GM23338 (cell line): Measurements from ENCODE around the gene RAX2. TPM values are rescaled to one million over a fixed set of nuclear protein-coding genes. Genes with fewer than 3 reads are reported as not detected.

ENCODE experiments used
- ATAC-seq: fragments of 200-7000 bp; cut with Tn5 transposase; 3 replicates; pipeline ENCODE4 v1.9.1; 2020
- DNase-seq: peaks from one replicate; pipeline ENCODE4 v3.0.0-alpha.2; 2015; ENCODE audit warnings: low spot score
- H2AFZ ChIP-seq: fragments of 200-600 bp; sonication (generic); 2 replicates; pipeline ENCODE4 v1.8.0; 2016; ENCODE audit warnings: antibody characterized with exemption, mild to moderate bottlenecking, moderate library complexity
- H3F3A ChIP-seq: fragments of 200-600 bp; sonication (generic); replicated peaks from 2 replicates; pipeline ENCODE4 v1.8.0; 2017; ENCODE audit warnings: antibody characterized with exemption, mixed run types, low read depth
- H3K27ac ChIP-seq: fragments of 200-600 bp; sonication (generic); 2 replicates; pipeline ENCODE4 v1.6.1; 2016; ENCODE audit warnings: low read depth
- H3K27me3 ChIP-seq: fragments of 200-600 bp; sonication (generic); 2 replicates; pipeline ENCODE4 v1.8.0; 2016; ENCODE audit warnings: mild to moderate bottlenecking, mixed run types, moderate library complexity; ENCODE audit not compliant: insufficient read depth
- H3K36me3 ChIP-seq: fragments of 200-600 bp; sonication (generic); 2 replicates; pipeline ENCODE4 v1.8.0; 2016; ENCODE audit warnings: mild to moderate bottlenecking; ENCODE audit not compliant: insufficient read depth
- H3K4me1 ChIP-seq: fragments of 200-600 bp; sonication (generic); 2 replicates; pipeline ENCODE4 v1.8.0; 2016; ENCODE audit warnings: mild to moderate bottlenecking, moderate library complexity; ENCODE audit not compliant: insufficient read depth
- H3K4me2 ChIP-seq: fragments of 200-600 bp; sonication (generic); 2 replicates; pipeline ENCODE4 v1.7.1; 2017; ENCODE audit warnings: mixed run types
- H3K4me3 ChIP-seq: fragments of 200-600 bp; sonication (generic); 2 replicates; pipeline ENCODE4 v1.6.1; 2016; ENCODE audit warnings: mixed run types
- H3K79me2 ChIP-seq: fragments of 200-600 bp; sonication (generic); replicated peaks from 2 replicates; pipeline ENCODE4 v1.8.0; 2017; ENCODE audit warnings: mild to moderate bottlenecking; ENCODE audit not compliant: insufficient read depth
- H3K9me2 ChIP-seq: fragments of 200-600 bp; sonication (generic); 2 replicates; pipeline ENCODE4 v1.8.0; 2017; ENCODE audit not compliant: insufficient read depth
- H4K20me1 ChIP-seq: fragments of 200-600 bp; sonication (generic); replicated peaks from 2 replicates; pipeline ENCODE4 v1.8.0; 2017; ENCODE audit warnings: mild to moderate bottlenecking; ENCODE audit not compliant: insufficient read depth
- H3K27ac Mint-ChIP-seq: 2 replicates; pipeline ENCODE4 v1.8.0; 2020; ENCODE audit warnings: inconsistent platforms, mild to moderate bottlenecking, moderate library complexity, mixed read lengths
- H3K27me3 Mint-ChIP-seq: 3 replicates; pipeline ENCODE4 v1.8.0; 2022; ENCODE audit warnings: low read depth, mild to moderate bottlenecking, moderate library complexity, mixed read lengths, inconsistent platforms; ENCODE audit not compliant: insufficient read depth, poor library complexity
- H3K36me3 Mint-ChIP-seq: 3 replicates; pipeline ENCODE4 v1.8.0; 2021; ENCODE audit warnings: low read depth, mild to moderate bottlenecking, inconsistent platforms, moderate library complexity, mixed read lengths
- H3K4me1 Mint-ChIP-seq: 3 replicates; pipeline ENCODE4 v1.8.0; 2020; ENCODE audit warnings: mild to moderate bottlenecking, inconsistent platforms, mixed read lengths
- H3K4me3 Mint-ChIP-seq: 3 replicates; pipeline ENCODE4 v1.8.0; 2021; ENCODE audit warnings: moderate library complexity, mild to moderate bottlenecking, inconsistent platforms, mixed read lengths
- H3K9me3 Mint-ChIP-seq: 3 replicates; pipeline ENCODE4 v1.8.0; 2020; ENCODE audit warnings: moderate library complexity, mild to moderate bottlenecking, inconsistent platforms, mixed read lengths
- CREB1 ChIP-seq: fragments of 250-450 bp; sonication (Bioruptor Pico); IDR thresholded peaks from 2 replicates; pipeline ENCODE4 v1.5.0; 2020; ENCODE audit warnings: low read depth, mild to moderate bottlenecking, moderate library complexity
- CTCF ChIP-seq, 2 experiments: fragments of 200-600 bp in 1 of 2; sonication (generic) in 1 of 2; conservative IDR thresholded peaks; 2 replicates each; pipeline versions ENCODE4 v1.5.1 to v1.6.1; 2016 to 2017; ENCODE audit warnings: antibody characterized with exemption in 2 of 2, low read depth in 2 of 2, mild to moderate bottlenecking in 2 of 2, moderate library complexity in 1 of 2
- ETS1 ChIP-seq: IDR thresholded peaks from 2 replicates; pipeline ENCODE4 v1.6.1; 2016; ENCODE audit warnings: antibody characterized with exemption
- EZH2 ChIP-seq: fragments of 200-600 bp; sonication (generic); IDR thresholded peaks from one replicate; pipeline ENCODE4 v1.8.0; 2017; ENCODE audit warnings: antibody characterized with exemption, mild to moderate bottlenecking, low read depth; ENCODE audit not compliant: unreplicated experiment
- EZH2phosphoT487 ChIP-seq: fragments of 200-600 bp; sonication (generic); IDR thresholded peaks from one replicate; pipeline ENCODE4 v1.8.1; 2018; ENCODE audit warnings: antibody characterized with exemption; ENCODE audit not compliant: unreplicated experiment
- JUNB ChIP-seq: IDR thresholded peaks from one replicate; pipeline ENCODE4 v1.6.1; 2016; ENCODE audit warnings: antibody characterized with exemption; ENCODE audit not compliant: unreplicated experiment
- NANOG ChIP-seq: IDR thresholded peaks from 2 replicates; pipeline ENCODE4 v1.6.1; 2016; ENCODE audit warnings: antibody characterized with exemption, borderline replicate concordance
- POLR2AphosphoS5 ChIP-seq: IDR thresholded peaks from 2 replicates; pipeline ENCODE4 v1.6.1; 2016; ENCODE audit warnings: antibody characterized with exemption, low read depth
- REST ChIP-seq: IDR thresholded peaks from one replicate; pipeline ENCODE4 v1.6.1; 2018; ENCODE audit warnings: antibody characterized with exemption; ENCODE audit not compliant: unreplicated experiment
- STAT1 ChIP-seq: IDR thresholded peaks from one replicate; pipeline ENCODE4 v1.6.1; 2016; ENCODE audit warnings: antibody characterized with exemption; ENCODE audit not compliant: unreplicated experiment
- ZNF114 ChIP-seq: fragments of 250-450 bp; sonication (Bioruptor Pico); IDR thresholded peaks from 2 replicates; pipeline ENCODE4 v1.5.0; 2020; ENCODE audit warnings: mild to moderate bottlenecking, moderate library complexity
- ZNF331 ChIP-seq: fragments of 250-450 bp; sonication (Bioruptor Pico); IDR thresholded peaks from 2 replicates; pipeline ENCODE4 v1.5.0; 2020; ENCODE audit warnings: low read depth, mild to moderate bottlenecking, moderate library complexity
- ZNF462 ChIP-seq: fragments of 250-450 bp; sonication (Bioruptor Pico); IDR thresholded peaks from 2 replicates; pipeline ENCODE4 v1.5.0; 2020; ENCODE audit warnings: mild to moderate bottlenecking, moderate library complexity
- polyA plus RNA-seq: library from polyadenylated mRNA; unstranded; fragments of >200 nt; fragmentation: Nextera tagmentation; extraction: Ambion mirVana; gene quantifications from 2 replicates; pipeline ENCODE4 v1.2.1, GENCODE V29; 2016
- total RNA-seq: library from RNA; depleted of rRNA; stranded (reverse); fragments of >200 nt; shearing (Covaris generic); gene quantifications from 2 replicates; pipeline ENCODE4 v1.2.3, GENCODE V29; 2014

Gene RAX2
- total and polyA plus RNA-seq, 2 experiments from 2014 or later: 0.13 TPM; not detected in 1

GRCh38 chr19:3765121-3765520, 6.9 kb downstream of the RAX2 start:
- Mint-ChIP-seq H3K27ac (no peak overlapping the region), H3K9me3 (peaks cover 2% of the 10 kb centered on the region; the same call in 1 of the 3 replicates), H3K36me3 (peaks cover 9% of the 10 kb centered on the region), H3K4me1 (peaks cover 4% of the 10 kb centered on the region), H3K27me3 (peaks cover 11% of the 10 kb centered on the region), H3K4me3 (no peak overlapping the region)
- Histone ChIP-seq H3K9me2 (no peaks in the 10 kb centered on the region; the same call in 1 of the 2 replicates), H2AFZ (no peak overlapping the region), H3K4me1 (peaks cover 3% of the 10 kb centered on the region), H3K27ac (no peak overlapping the region), H3K79me2 (peaks cover 19% of the 10 kb centered on the region), H3F3A (0 out of 2 replicates have a peak, but pooled peaks cover 4% of the 10 kb centered on the region), H4K20me1 (no peaks in the 10 kb centered on the region; the same call in 1 of the 2 replicates), H3K27me3 (no peaks in the 10 kb centered on the region), H3K4me2 (no peak overlapping the region), H3K4me3 (no peak overlapping the region), H3K36me3 (no peaks in the 10 kb centered on the region)
- TF ChIP-seq ZNF462 (CRISPR knock-in tag): no peak
- TF ChIP-seq CREB1: no peak
- no peak for TF ChIP-seq EZH2phosphoT487
- no peak for TF ChIP-seq JUNB
- TF ChIP-seq NANOG: no peak
- TF ChIP-seq ETS1: no peak
- TF ChIP-seq POLR2AphosphoS5: no peak
- TF ChIP-seq STAT1: no peak
- no peak for TF ChIP-seq CTCF (conservative IDR thresholded peaks at IDR 0.05; ENCODE audit: low read depth in 2 of 2)
- no peak for TF ChIP-seq REST
- TF ChIP-seq EZH2: no peak
- TF ChIP-seq ZNF114 (CRISPR knock-in tag): no peak
- TF ChIP-seq ZNF331 (CRISPR knock-in tag): no peak
- DNase-seq (no peak), ATAC-seq (no peak)
